ENCODE measurements around the gene CPA4. TPM values are rescaled to one million over a fixed set of nuclear protein-coding genes. Genes with fewer than 3 reads are reported as not detected.

Gene CPA4
- polyA plus RNA-seq, 1 donor from 2014 or later, result 8.9 TPM

DNA sequence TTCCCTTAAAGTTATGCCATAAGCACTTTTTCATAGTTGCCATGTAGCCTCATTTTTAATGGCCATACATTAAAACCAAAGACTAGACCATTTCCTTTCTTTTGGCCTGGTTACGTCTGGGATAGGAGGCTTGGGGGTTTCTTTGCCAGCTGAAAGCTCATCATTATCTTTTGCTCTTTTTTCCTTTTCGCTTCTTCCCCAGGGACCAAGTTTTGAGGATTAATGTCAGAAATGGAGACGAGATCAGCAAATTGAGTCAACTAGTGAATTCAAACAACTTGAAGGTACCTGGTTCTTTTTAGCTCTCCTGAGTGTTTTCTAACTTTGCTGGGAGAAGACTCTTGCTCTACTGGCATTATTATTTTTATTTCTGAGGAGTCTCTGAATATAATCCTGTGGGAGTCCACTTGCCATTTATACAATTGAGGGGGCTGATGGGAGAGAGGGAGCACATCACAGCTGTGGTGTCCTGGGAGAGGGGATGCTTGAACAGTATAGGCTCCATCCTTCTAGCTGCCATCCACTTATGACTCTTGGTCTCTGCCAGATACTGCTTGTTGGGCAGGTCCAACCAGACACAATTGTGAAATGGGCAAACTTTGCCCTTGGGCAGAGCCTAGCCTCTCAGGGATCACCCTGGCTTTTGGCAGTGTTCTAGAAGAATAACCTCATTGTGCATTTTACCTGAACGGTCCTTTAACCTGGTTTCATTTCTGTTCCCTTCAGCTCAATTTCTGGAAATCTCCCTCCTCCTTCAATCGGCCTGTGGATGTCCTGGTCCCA is 5.8 kb downstream of the CPA4 start:
- Histone ChIP-seq H3K27ac (ENCODE audit: low read length) (peak overlapping the region; percentile 97), H3K36me3 (ENCODE audit: insufficient read depth, low read length) (no peaks in the 10 kb centered on the region)

DNA sequence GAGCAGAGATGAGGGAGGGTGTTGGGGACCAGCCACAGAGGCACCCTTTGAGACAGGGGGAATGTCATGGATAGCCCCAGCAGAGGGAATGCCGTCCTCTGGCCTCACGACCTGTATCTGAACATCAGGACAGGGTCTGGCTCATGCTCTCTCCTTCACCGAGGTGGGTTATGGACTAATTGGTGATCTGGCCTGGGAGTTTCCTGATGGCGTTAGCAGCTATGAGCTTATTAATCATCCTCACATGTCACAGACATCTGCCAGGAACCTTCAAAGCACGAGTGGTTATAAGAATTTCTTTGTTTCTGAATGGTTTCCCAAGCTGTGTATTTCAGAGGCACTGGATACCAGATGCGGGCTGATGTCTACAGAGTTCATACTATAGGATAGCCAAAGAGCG is 6.9 kb downstream of the CPA4 start:
- Histone ChIP-seq H3K27ac (ENCODE audit: low read length) (peak overlapping the region; percentile 97), H3K9me2 (ENCODE audit: insufficient read depth, low read length) (no peaks in the 10 kb centered on the region)
- TF ChIP-seq, protein P1, sequence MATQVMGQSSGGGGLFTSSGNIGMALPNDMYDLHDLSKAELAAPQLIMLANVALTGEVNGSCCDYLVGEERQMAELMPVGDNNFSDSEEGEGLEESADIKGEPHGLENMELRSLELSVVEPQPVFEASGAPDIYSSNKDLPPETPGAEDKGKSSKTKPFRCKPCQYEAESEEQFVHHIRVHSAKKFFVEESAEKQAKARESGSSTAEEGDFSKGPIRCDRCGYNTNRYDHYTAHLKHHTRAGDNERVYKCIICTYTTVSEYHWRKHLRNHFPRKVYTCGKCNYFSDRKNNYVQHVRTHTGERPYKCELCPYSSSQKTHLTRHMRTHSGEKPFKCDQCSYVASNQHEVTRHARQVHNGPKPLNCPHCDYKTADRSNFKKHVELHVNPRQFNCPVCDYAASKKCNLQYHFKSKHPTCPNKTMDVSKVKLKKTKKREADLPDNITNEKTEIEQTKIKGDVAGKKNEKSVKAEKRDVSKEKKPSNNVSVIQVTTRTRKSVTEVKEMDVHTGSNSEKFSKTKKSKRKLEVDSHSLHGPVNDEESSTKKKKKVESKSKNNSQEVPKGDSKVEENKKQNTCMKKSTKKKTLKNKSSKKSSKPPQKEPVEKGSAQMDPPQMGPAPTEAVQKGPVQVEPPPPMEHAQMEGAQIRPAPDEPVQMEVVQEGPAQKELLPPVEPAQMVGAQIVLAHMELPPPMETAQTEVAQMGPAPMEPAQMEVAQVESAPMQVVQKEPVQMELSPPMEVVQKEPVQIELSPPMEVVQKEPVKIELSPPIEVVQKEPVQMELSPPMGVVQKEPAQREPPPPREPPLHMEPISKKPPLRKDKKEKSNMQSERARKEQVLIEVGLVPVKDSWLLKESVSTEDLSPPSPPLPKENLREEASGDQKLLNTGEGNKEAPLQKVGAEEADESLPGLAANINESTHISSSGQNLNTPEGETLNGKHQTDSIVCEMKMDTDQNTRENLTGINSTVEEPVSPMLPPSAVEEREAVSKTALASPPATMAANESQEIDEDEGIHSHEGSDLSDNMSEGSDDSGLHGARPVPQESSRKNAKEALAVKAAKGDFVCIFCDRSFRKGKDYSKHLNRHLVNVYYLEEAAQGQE (IDR thresholded peaks at IDR 0.05; ENCODE audit: borderline replicate concordance), result no peak
- TF ChIP-seq MXI1 (conservative IDR thresholded peaks at IDR 0.05; ENCODE audit: poor library complexity, severe bottlenecking) (no peak), CTCF (IDR thresholded peaks at IDR 0.05; ENCODE audit: poor library complexity, severe bottlenecking) (no peak), POLR2AphosphoS5 (IDR thresholded peaks at IDR 0.05) (no peak), SMC3 (conservative IDR thresholded peaks at IDR 0.05; ENCODE audit: poor library complexity) (no peak), EP300 (conservative IDR thresholded peaks at IDR 0.05; ENCODE audit: poor library complexity, severe bottlenecking) (no peak), EZH2 (IDR thresholded peaks at IDR 0.05; ENCODE audit: borderline replicate concordance, insufficient read depth, low read length, poor library complexity, severe bottlenecking) (no peak), RAD21 (conservative IDR thresholded peaks at IDR 0.05) (no peak), TAF1 (IDR thresholded peaks at IDR 0.05; ENCODE audit: low read depth) (no peak)

More for the DNA sequence above, 5.8 kb downstream of the CPA4 start:
- no peak overlapping the region for H3K4me2 ChIP-seq (ENCODE audit: low read length)
- no peaks in the 10 kb centered on the region for H4K20me1 ChIP-seq (ENCODE audit: insufficient read depth)
- H3K27me3 ChIP-seq (ENCODE audit: insufficient read depth, low read depth, low read length), result no peaks in the 10 kb centered on the region
- H3K79me2 ChIP-seq (replicated peaks; ENCODE audit: insufficient read depth, low read length), result no peaks in the 10 kb centered on the region
- no peaks in the 10 kb centered on the region for H3K9me3 ChIP-seq (ENCODE audit: low read length)
- no peak overlapping the region for H3K4me3 ChIP-seq (ENCODE audit: low read length)
- peak overlapping the region; percentile 80 for H3K9ac ChIP-seq (ENCODE audit: low read length)
- TF ChIP-seq RAD21 (conservative IDR thresholded peaks at IDR 0.05) (no peak), EZH2 (IDR thresholded peaks at IDR 0.05; ENCODE audit: borderline replicate concordance, insufficient read depth, low read length, poor library complexity, severe bottlenecking) (no peak), EP300 (conservative IDR thresholded peaks at IDR 0.05; ENCODE audit: poor library complexity, severe bottlenecking) (no peak), CTCF (IDR thresholded peaks at IDR 0.05; ENCODE audit: poor library complexity, severe bottlenecking) (no peak), POLR2AphosphoS5 (IDR thresholded peaks at IDR 0.05) (no peak)
- H3K9me2 ChIP-seq (ENCODE audit: insufficient read depth, low read length), result no peaks in the 10 kb centered on the region
- no peak overlapping the region for H2AFZ ChIP-seq (ENCODE audit: low read depth, low read length)
- peaks cover 3% of the 10 kb centered on the region for H3F3A ChIP-seq (ENCODE audit: insufficient read depth, low read length, poor library complexity, severe bottlenecking)

More for the DNA sequence above, 6.9 kb downstream of the CPA4 start:
- Histone ChIP-seq H3K9ac (ENCODE audit: low read length) (peak overlapping the region; percentile 8), H3K27me3 (ENCODE audit: insufficient read depth, low read depth, low read length) (no peaks in the 10 kb centered on the region), H3K9me3 (ENCODE audit: low read length) (no peaks in the 10 kb centered on the region), H2AFZ (ENCODE audit: low read depth, low read length) (no peak overlapping the region), H3K36me3 (ENCODE audit: insufficient read depth, low read length) (no peaks in the 10 kb centered on the region), H4K20me1 (ENCODE audit: insufficient read depth) (no peaks in the 10 kb centered on the region), H3K79me2 (replicated peaks; ENCODE audit: insufficient read depth, low read length) (no peaks in the 10 kb centered on the region), H3F3A (ENCODE audit: insufficient read depth, low read length, poor library complexity, severe bottlenecking) (peaks cover 3% of the 10 kb centered on the region), H3K4me2 (ENCODE audit: low read length) (no peak overlapping the region), H3K4me3 (ENCODE audit: low read length) (no peak overlapping the region)
